Astrocyte (in vitro differentiated cells and primary cell): ENCODE measurements around the gene PSG6. TPM values are rescaled to one million over a fixed set of nuclear protein-coding genes. Genes with fewer than 3 reads are reported as not detected.
"Not testable (repeated sequence)": the region's sequence is repeated elsewhere in the genome, so short reads cannot be mapped to it uniquely, and the experiment has no call there.

ENCODE experiments used
- DNase-seq: peaks from one replicate; pipeline ENCODE4 v3.0.0-alpha.2; 2010; ENCODE audit warnings: low read depth
- FAIRE-seq: peaks from 2 replicates; lab custom pipeline; 2011; peaks lifted over from hg19 to GRCh38; lab: Jason Lieb, UNC
- H2AFZ ChIP-seq: 2 replicates; pipeline ENCODE4 v1.6.0; 2012; ENCODE audit warnings: low read depth, low read length, inconsistent platforms
- H3K27ac ChIP-seq: 2 replicates; pipeline ENCODE4 v1.5.1; 2011; ENCODE audit warnings: low read depth, low read length, inconsistent platforms
- H3K27me3 ChIP-seq: 2 replicates; pipeline ENCODE4 v1.6.0; 2011; ENCODE audit warnings: low read length, inconsistent platforms; ENCODE audit not compliant: insufficient read depth
- H3K36me3 ChIP-seq: 2 replicates; pipeline ENCODE4 v1.5.1; 2011; ENCODE audit warnings: low read length, inconsistent platforms; ENCODE audit not compliant: insufficient read depth
- H3K4me1 ChIP-seq: 2 replicates; pipeline ENCODE4 v1.5.1; 2011; ENCODE audit warnings: low read length, inconsistent platforms; ENCODE audit not compliant: insufficient read depth
- H3K4me2 ChIP-seq: 2 replicates; pipeline ENCODE4 v1.6.0; 2012; ENCODE audit warnings: low read length, inconsistent platforms
- H3K4me3 ChIP-seq: 2 replicates; pipeline ENCODE4 v1.5.1; 2011; ENCODE audit warnings: low read depth, mild to moderate bottlenecking, low read length, inconsistent platforms; ENCODE audit not compliant: insufficient read depth
- H3K79me2 ChIP-seq: 2 replicates; pipeline ENCODE4 v1.6.0; 2012; ENCODE audit warnings: mild to moderate bottlenecking, low read length, inconsistent platforms; ENCODE audit not compliant: insufficient read depth
- H3K9ac ChIP-seq: 2 replicates; pipeline ENCODE4 v1.6.0; 2012; ENCODE audit warnings: mild to moderate bottlenecking, low read length, inconsistent platforms
- H3K9me3 ChIP-seq: 2 replicates; pipeline ENCODE4 v1.5.1; 2012; ENCODE audit warnings: low read depth, mild to moderate bottlenecking, low read length, inconsistent platforms; ENCODE audit not compliant: insufficient read depth
- H4K20me1 ChIP-seq: 2 replicates; pipeline ENCODE4 v1.6.0; 2012; ENCODE audit warnings: low read length, inconsistent platforms; ENCODE audit not compliant: insufficient read depth
- H3K27ac Mint-ChIP-seq: one replicate; pipeline ENCODE4 v1.8.0; 2021; ENCODE audit warnings: mild to moderate bottlenecking, mixed read lengths; ENCODE audit not compliant: unreplicated experiment
- H3K27me3 Mint-ChIP-seq: one replicate; pipeline ENCODE4 v1.8.0; 2021; ENCODE audit warnings: low read depth, mixed read lengths; ENCODE audit not compliant: unreplicated experiment
- H3K36me3 Mint-ChIP-seq: one replicate; pipeline ENCODE4 v1.8.0; 2021; ENCODE audit warnings: low read depth, mixed read lengths; ENCODE audit not compliant: unreplicated experiment
- H3K4me1 Mint-ChIP-seq: one replicate; pipeline ENCODE4 v1.8.0; 2021; ENCODE audit warnings: low read depth, mixed read lengths; ENCODE audit not compliant: unreplicated experiment
- H3K4me3 Mint-ChIP-seq: one replicate; pipeline ENCODE4 v1.8.0; 2021; ENCODE audit warnings: mild to moderate bottlenecking, moderate library complexity, mixed read lengths; ENCODE audit not compliant: unreplicated experiment
- H3K9me3 Mint-ChIP-seq: one replicate; pipeline ENCODE4 v1.8.0; 2021; ENCODE audit warnings: mild to moderate bottlenecking, mixed read lengths; ENCODE audit not compliant: unreplicated experiment
- CTCF ChIP-seq: IDR thresholded peaks from 2 replicates; pipeline ENCODE4 v1.5.1; 2011; ENCODE audit warnings: low read depth, mild to moderate bottlenecking, inconsistent platforms, low read length, moderate library complexity; ENCODE audit not compliant: insufficient read depth
- EZH2 ChIP-seq: IDR thresholded peaks from 2 replicates; pipeline ENCODE4 v1.6.1; 2012; ENCODE audit warnings: mild to moderate bottlenecking, low read length, inconsistent platforms; ENCODE audit not compliant: insufficient read depth
- total RNA-seq: library from RNA; stranded (reverse); gene quantifications from 2 replicates; pipeline ENCODE4 v1.2.1, GENCODE V29; 2021

Gene PSG6
- total RNA-seq, 1 donor from 2014 or later = 0.23 TPM

- Histone ChIP-seq H2AFZ (no peak overlapping the region), H3K36me3 (no peaks in the 10 kb centered on the region), H4K20me1 (no peaks in the 10 kb centered on the region), H3K79me2 (no peaks in the 10 kb centered on the region), H3K9ac (no peak overlapping the region), H3K9me3 (no peaks in the 10 kb centered on the region), H3K27ac (no peak overlapping the region), H3K4me2 (no peak overlapping the region), H3K4me3 (no peak overlapping the region), H3K27me3 (no peaks in the 10 kb centered on the region), H3K4me1 (no peaks in the 10 kb centered on the region)
- FAIRE-seq (no peak), DNase-seq (peak; percentile 4)
- Mint-ChIP-seq H3K27me3 (no peaks in the 10 kb centered on the region), H3K9me3 (peaks cover 20% of the 10 kb centered on the region), H3K36me3 (no peaks in the 10 kb centered on the region), H3K4me3 (no peak overlapping the region), H3K27ac (no peak overlapping the region), H3K4me1 (no peaks in the 10 kb centered on the region)
- TF ChIP-seq CTCF (peak; percentile 40), EZH2 (no peak)
These were observed 24.6 kb upstream of the PSG6 start for GRCh38 chr19:42942187-42942789.

- not testable (repeated sequence) for H3K4me3 ChIP-seq, H3K4me2 ChIP-seq, H3K36me3 ChIP-seq, H3K36me3 Mint-ChIP-seq, H3K27me3 ChIP-seq, H3K79me2 ChIP-seq, H3K4me3 Mint-ChIP-seq, H3K9me3 ChIP-seq, FAIRE-seq, H3K27ac Mint-ChIP-seq, DNase-seq, H3K4me1 Mint-ChIP-seq, H2AFZ ChIP-seq, H4K20me1 ChIP-seq, H3K27me3 Mint-ChIP-seq, H3K9ac ChIP-seq, H3K27ac ChIP-seq
- H3K9me3 Mint-ChIP-seq = peaks cover 32% of the 10 kb centered on the region
- peaks cover 14% of the 10 kb centered on the region for H3K4me1 ChIP-seq
These were observed 19.4 kb upstream of the PSG6 start, which contains the start of gene PSG7 for GRCh38 chr19:42937107-42937506. Gene PSG7, minus strand, starts transcription at chr19:42937207. Its CDS starts 131 bp downstream, at chr19:42937076.

- peaks cover 35% of the 10 kb centered on the region for H3K9me3 Mint-ChIP-seq
- not testable (repeated sequence) for H3K4me3 Mint-ChIP-seq, H2AFZ ChIP-seq, FAIRE-seq, H3K27ac Mint-ChIP-seq, H3K4me2 ChIP-seq, H3K4me1 Mint-ChIP-seq, H3K36me3 Mint-ChIP-seq, H3K27me3 ChIP-seq, H4K20me1 ChIP-seq, DNase-seq, H3K4me3 ChIP-seq, H3K36me3 ChIP-seq, H3K79me2 ChIP-seq, H3K27me3 Mint-ChIP-seq, H3K9me3 ChIP-seq
- Histone ChIP-seq H3K27ac (peak overlapping the region; percentile 38), H3K9ac (peak overlapping the region; percentile 35), H3K4me1 (peaks cover 15% of the 10 kb centered on the region)
These were observed 17.0 kb upstream of the PSG6 start for GRCh38 chr19:42934726-42935125.

GRCh38 chr19:42934183-42934582, 16.5 kb upstream of the PSG6 start:
- Histone ChIP-seq H3K27ac (peak overlapping the region; percentile 92), H3K4me1 (peaks cover 15% of the 10 kb centered on the region), H3K9ac (peak overlapping the region; percentile 74)
- H3K27me3 Mint-ChIP-seq, FAIRE-seq, H3K27me3 ChIP-seq, H3K9me3 ChIP-seq, H4K20me1 ChIP-seq, H2AFZ ChIP-seq, H3K4me2 ChIP-seq, H3K4me3 ChIP-seq, H3K36me3 ChIP-seq, H3K27ac Mint-ChIP-seq, H3K36me3 Mint-ChIP-seq, H3K4me3 Mint-ChIP-seq, H3K79me2 ChIP-seq, H3K4me1 Mint-ChIP-seq: not testable (repeated sequence)
- H3K9me3 Mint-ChIP-seq = peaks cover 31% of the 10 kb centered on the region
- peak; percentile 76 for DNase-seq

- not testable (repeated sequence) for H3K27me3 ChIP-seq, H3K27ac Mint-ChIP-seq, DNase-seq, H3K36me3 ChIP-seq, H3K27me3 Mint-ChIP-seq, H3K4me3 ChIP-seq, H2AFZ ChIP-seq, H3K9me3 ChIP-seq, H3K4me1 Mint-ChIP-seq, FAIRE-seq, H3K4me3 Mint-ChIP-seq, H3K36me3 Mint-ChIP-seq, H4K20me1 ChIP-seq, H3K79me2 ChIP-seq
- H3K4me2 ChIP-seq = peak overlapping the region; percentile 19
- H3K4me1 ChIP-seq = peaks cover 15% of the 10 kb centered on the region
- H3K9ac ChIP-seq = peak overlapping the region; percentile 74
- H3K9me3 Mint-ChIP-seq = peaks cover 25% of the 10 kb centered on the region
- peak overlapping the region; percentile 92 for H3K27ac ChIP-seq
These were observed 15.7 kb upstream of the PSG6 start for GRCh38 chr19:42933412-42933811.
